Parietal lobe (tissue), 1 donor: Measurements from ENCODE around the gene FAM237A. TPM values are rescaled to one million over a fixed set of nuclear protein-coding genes. Genes with fewer than 3 reads are reported as not detected.

Source experiments
- total RNA-seq: library from RNA; depleted of rRNA; stranded (reverse); fragments of >200 nt; gene quantifications from one replicate; pipeline ENCODE4 v1.2.3, GENCODE V29; 2014

The FAM237A gene
- not detected for total RNA-seq

DNA sequence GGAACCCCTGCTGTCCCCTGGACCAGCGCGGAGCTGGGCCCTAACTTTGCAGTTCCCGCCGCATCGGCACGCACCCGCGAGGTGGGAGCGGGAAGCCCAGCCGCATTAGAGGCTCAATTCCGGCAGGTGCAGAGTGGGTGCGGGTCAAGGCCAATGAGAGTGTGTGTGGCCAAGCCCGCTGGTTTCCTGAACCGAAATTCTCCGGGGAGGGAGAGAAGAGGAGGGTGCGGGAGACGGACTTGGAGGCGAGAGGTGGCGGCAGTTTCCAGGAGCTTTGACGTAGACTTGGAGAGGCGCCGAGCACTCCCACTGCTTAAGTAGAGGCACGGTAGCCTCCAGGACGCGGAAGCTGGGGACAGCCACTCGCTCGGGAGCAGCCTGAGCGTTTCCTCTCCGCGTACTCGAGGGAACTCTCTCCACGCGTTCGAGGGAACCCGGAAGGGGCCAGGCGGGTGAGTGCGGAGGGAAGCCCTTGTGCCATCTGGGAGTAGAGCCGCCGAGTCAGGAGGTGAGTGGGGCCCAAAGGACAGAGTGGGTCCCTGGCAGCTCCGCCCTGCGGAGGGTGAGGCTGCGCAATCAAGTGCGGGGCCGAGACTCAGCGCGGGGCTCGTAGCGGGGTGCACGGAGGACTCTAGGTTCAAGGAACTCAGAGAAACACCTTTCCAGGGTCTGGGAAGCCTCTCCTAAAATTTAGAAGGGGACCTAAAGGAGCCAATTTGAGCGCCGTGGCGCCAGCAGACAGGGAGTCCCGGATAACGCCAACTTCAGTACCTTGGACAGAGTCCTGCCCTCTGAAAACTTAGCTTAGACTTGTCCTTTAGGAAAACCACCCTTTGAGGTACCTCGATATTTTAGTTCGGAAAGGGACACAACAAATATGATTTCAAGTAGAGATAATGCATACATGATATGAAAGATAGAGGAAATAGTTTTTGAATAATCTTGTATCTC is at the start of gene FAM237A:
Gene FAM237A, plus strand, starts transcription at position 413 of the 951 bp plus-strand sequence. CDS start 1,750 bp downstream, outside the sequence.

Other genes with a start within 250 kb of the FAM237A start
- gene ADAM23, start 199.0 kb upstream of the FAM237A start, total RNA-seq, result 37.2 TPM
- not detected for gene DYTN, start 75.9 kb downstream of the FAM237A start, total RNA-seq
- 4.7 TPM for gene MDH1B, start 122.8 kb downstream of the FAM237A start, total RNA-seq
- 54.8 TPM for gene FASTKD2, start 123.1 kb downstream of the FAM237A start, total RNA-seq